Panc1 (cell line): ENCODE results near the gene PIPOX. TPM values are rescaled to one million over a fixed set of nuclear protein-coding genes. Genes with fewer than 3 reads are reported as not detected.

ENCODE experiments used
- ATAC-seq: fragments of 200-7000 bp; cut with Tn5 transposase; 2 replicates; pipeline ENCODE4 v1.9.1; 2020; ENCODE audit warnings: mild to moderate bottlenecking, moderate library complexity
- BruUV-seq: library from RNA; stranded (reverse); fragments of 400-500 nt; replicated peaks from 2 replicates; lab custom pipeline; 2021; lab: Mats Ljungman, UMichigan
- CTCF ChIA-PET: fragments of 300-600 bp; sonication (Branson Sonifier 250); formaldehyde crosslinking; loops from one replicate; lab custom pipeline; 2022; ENCODE audit warnings: antibody characterized with exemption; lab: Charles Lee
- POLR2A ChIA-PET: fragments of 300-600 bp; sonication (Branson Sonifier 250); formaldehyde crosslinking; loops from one replicate; lab custom pipeline; 2022; ENCODE audit warnings: antibody characterized with exemption; lab: Charles Lee
- DNase-seq: peaks from one replicate; pipeline ENCODE4 v3.0.0-alpha.2; 2010; ENCODE audit warnings: low read depth, low spot score
- H3K27ac ChIP-seq: 2 replicates; pipeline ENCODE4 v1.5.1; 2011; ENCODE audit warnings: mild to moderate bottlenecking, low read length, inconsistent platforms
- H3K27me3 ChIP-seq: fragments of 200-500 bp; sonication (Bioruptor generic); 2 replicates; pipeline ENCODE4 v1.6.0; 2014; ENCODE audit warnings: low read length, inconsistent platforms; ENCODE audit not compliant: control insufficient read depth, insufficient read depth
- H3K36me3 ChIP-seq: fragments of 200-500 bp; sonication (Bioruptor generic); 2 replicates; pipeline ENCODE4 v1.5.1; 2014; ENCODE audit warnings: inconsistent platforms, mild to moderate bottlenecking, low read length, moderate library complexity; ENCODE audit not compliant: control insufficient read depth, insufficient read depth
- H3K4me1 ChIP-seq: 2 replicates; pipeline ENCODE4 v1.5.1; 2011; ENCODE audit warnings: inconsistent platforms, mild to moderate bottlenecking, low read length, moderate library complexity; ENCODE audit not compliant: control insufficient read depth, insufficient read depth
- H3K4me3 ChIP-seq, 2 experiments: 2 replicates each; pipeline ENCODE4 v1.5.1; 2011 to 2012; ENCODE audit warnings: low read depth in 2 of 2, low read length in 2 of 2, mild to moderate bottlenecking in 2 of 2, inconsistent platforms in 1 of 2, moderate library complexity in 1 of 2
- H3K9me3 ChIP-seq: fragments of 200-500 bp; sonication (Bioruptor generic); 2 replicates; pipeline ENCODE4 v1.5.1; 2014; ENCODE audit warnings: low read depth, mild to moderate bottlenecking, inconsistent platforms, low read length, moderate library complexity; ENCODE audit not compliant: control insufficient read depth, insufficient read depth
- POLR2AphosphoS5 ChIP-seq: IDR thresholded peaks from 2 replicates; pipeline ENCODE4 v1.6.1; 2012; ENCODE audit warnings: mild to moderate bottlenecking, low read depth, low read length, moderate library complexity
- SIN3A ChIP-seq: IDR thresholded peaks from 2 replicates; pipeline ENCODE4 v1.6.1; 2012; ENCODE audit warnings: low read depth, mild to moderate bottlenecking, low read length, moderate library complexity, borderline replicate concordance; ENCODE audit not compliant: insufficient read depth
- TCF7L2 ChIP-seq: IDR thresholded peaks from 2 replicates; pipeline ENCODE4 v1.6.1; 2011; ENCODE audit warnings: mild to moderate bottlenecking, low read depth, low read length, inconsistent platforms
- in situ Hi-C: cut with HindIII; loops from 2 replicates; pipeline ENCODE4 v1.10.0; 2016; ENCODE audit warnings: low sequenced_read_pairs, low pct_unique_long_range_greater_than_20kb
- intact Hi-C: fragments of 100-400 bp; cut with micrococcal nuclease; formaldehyde crosslinking; loops from one replicate; pipeline ENCODE4 v1.10.0; 2022; ENCODE audit not compliant: unreplicated experiment
- total RNA-seq: library from RNA; stranded (reverse); gene quantifications from one replicate; pipeline ENCODE4 v1.2.1, GENCODE V29; 2021; ENCODE audit not compliant: unreplicated experiment
- TF ChIP-seq, protein P1 (sequence below): fragments of 450-650 bp; IDR thresholded peaks from 2 replicates; pipeline ENCODE4 v1.5.1; 2017; ENCODE audit warnings: mild to moderate bottlenecking
- TF ChIP-seq, protein P2 (sequence below), 2 experiments: IDR thresholded peaks; 2 replicates each; pipeline ENCODE4 v1.6.1; 2011 to 2012; ENCODE audit warnings: low read depth in 2 of 2, control low read depth in 1 of 2, low read length in 1 of 2, mild to moderate bottlenecking in 1 of 2, moderate library complexity in 1 of 2; ENCODE audit not compliant: insufficient read depth in 1 of 2

PIPOX gene
- total RNA-seq, 1 experiment from 2014 or later = 2.4 TPM

DNA sequence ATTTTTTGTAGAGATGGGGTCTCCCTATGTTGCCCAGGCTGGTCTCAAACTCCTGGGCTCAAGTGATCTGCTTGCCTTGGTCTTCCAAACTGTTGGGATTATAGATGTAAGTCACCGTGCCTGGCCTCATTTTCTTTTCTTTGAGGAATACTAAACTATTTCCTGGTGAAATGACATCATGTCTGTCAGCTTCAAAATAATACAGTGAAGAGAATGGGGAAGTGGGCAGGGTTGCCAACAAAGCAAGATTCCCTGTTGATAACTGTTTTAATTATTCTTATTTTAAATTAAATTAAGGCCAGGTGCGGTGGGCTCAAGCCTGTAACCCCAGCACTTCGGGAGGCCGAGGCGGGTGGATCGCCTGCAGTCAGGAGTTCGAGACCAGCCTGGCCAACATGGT, 21.1 kb downstream of the PIPOX start:
- Histone ChIP-seq H3K4me1 (no peaks in the 10 kb centered on the region), H3K4me3 (no peak overlapping the region), H3K9me3 (no peaks in the 10 kb centered on the region), H3K36me3 (no peaks in the 10 kb centered on the region), H3K27ac (no peak overlapping the region), H3K27me3 (no peaks in the 10 kb centered on the region)
- in situ Hi-C loops = no loop called here
- BruUV-seq = no TSS peak
- ATAC-seq (no peak), DNase-seq (no peak)
- CTCF ChIA-PET = interaction anchor here (0.8 kb wide), 1 partner anchor 98 kb away, joined by 3 read pairs; no protein-coding TSS in a partner anchor
- POLR2A ChIA-PET = interaction anchor here (0.6 kb wide), 1 partner anchor 1330 kb away, joined by 8 read pairs; no protein-coding TSS in a partner anchor
- intact Hi-C loops = no loop called here
- TF ChIP-seq SIN3A = no peak
- TF ChIP-seq, protein P1, sequence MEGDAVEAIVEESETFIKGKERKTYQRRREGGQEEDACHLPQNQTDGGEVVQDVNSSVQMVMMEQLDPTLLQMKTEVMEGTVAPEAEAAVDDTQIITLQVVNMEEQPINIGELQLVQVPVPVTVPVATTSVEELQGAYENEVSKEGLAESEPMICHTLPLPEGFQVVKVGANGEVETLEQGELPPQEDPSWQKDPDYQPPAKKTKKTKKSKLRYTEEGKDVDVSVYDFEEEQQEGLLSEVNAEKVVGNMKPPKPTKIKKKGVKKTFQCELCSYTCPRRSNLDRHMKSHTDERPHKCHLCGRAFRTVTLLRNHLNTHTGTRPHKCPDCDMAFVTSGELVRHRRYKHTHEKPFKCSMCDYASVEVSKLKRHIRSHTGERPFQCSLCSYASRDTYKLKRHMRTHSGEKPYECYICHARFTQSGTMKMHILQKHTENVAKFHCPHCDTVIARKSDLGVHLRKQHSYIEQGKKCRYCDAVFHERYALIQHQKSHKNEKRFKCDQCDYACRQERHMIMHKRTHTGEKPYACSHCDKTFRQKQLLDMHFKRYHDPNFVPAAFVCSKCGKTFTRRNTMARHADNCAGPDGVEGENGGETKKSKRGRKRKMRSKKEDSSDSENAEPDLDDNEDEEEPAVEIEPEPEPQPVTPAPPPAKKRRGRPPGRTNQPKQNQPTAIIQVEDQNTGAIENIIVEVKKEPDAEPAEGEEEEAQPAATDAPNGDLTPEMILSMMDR = no peak
- TF ChIP-seq, protein P2, sequence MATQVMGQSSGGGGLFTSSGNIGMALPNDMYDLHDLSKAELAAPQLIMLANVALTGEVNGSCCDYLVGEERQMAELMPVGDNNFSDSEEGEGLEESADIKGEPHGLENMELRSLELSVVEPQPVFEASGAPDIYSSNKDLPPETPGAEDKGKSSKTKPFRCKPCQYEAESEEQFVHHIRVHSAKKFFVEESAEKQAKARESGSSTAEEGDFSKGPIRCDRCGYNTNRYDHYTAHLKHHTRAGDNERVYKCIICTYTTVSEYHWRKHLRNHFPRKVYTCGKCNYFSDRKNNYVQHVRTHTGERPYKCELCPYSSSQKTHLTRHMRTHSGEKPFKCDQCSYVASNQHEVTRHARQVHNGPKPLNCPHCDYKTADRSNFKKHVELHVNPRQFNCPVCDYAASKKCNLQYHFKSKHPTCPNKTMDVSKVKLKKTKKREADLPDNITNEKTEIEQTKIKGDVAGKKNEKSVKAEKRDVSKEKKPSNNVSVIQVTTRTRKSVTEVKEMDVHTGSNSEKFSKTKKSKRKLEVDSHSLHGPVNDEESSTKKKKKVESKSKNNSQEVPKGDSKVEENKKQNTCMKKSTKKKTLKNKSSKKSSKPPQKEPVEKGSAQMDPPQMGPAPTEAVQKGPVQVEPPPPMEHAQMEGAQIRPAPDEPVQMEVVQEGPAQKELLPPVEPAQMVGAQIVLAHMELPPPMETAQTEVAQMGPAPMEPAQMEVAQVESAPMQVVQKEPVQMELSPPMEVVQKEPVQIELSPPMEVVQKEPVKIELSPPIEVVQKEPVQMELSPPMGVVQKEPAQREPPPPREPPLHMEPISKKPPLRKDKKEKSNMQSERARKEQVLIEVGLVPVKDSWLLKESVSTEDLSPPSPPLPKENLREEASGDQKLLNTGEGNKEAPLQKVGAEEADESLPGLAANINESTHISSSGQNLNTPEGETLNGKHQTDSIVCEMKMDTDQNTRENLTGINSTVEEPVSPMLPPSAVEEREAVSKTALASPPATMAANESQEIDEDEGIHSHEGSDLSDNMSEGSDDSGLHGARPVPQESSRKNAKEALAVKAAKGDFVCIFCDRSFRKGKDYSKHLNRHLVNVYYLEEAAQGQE (IDR thresholded peaks at IDR 0.05; ENCODE audit: insufficient read depth in 1 of 2, low read depth in 2 of 2, low read length in 1 of 2) = no peak
- TF ChIP-seq POLR2AphosphoS5 = no peak
- no peak for TF ChIP-seq TCF7L2

DNA sequence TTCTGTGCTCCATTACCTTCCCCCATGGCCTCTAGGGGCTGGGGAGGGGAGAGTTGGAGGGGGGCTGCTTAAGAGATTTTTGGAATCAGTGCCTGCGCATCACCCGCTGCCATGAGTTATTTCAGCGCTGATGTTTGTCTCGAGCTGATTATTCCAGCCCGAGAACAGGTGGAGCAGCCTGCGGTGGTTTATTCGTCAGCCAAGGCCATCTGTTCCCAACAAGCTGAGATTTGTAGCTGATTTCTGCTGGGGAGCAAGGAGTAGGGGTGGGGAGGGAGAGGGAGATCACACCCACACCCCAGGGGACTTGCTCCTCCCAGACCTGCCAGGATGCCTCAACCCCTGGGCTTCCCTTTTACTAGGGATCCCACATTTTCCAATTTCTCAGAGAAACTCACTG, 23.1 kb downstream of the PIPOX start:
- TF ChIP-seq TCF7L2 (no peak), POLR2AphosphoS5 (no peak), SIN3A (no peak)
- TF ChIP-seq, protein P1 = no peak
- TF ChIP-seq, protein P2 (IDR thresholded peaks at IDR 0.05; ENCODE audit: insufficient read depth in 1 of 2, low read depth in 2 of 2, low read length in 1 of 2) = no peak
- in situ Hi-C loops (no loop called here), intact Hi-C loops (no loop called here)
- no TSS peak for BruUV-seq
- CTCF ChIA-PET = no interaction called here
- DNase-seq = no peak
- Histone ChIP-seq H3K9me3 (no peaks in the 10 kb centered on the region), H3K4me3 (no peak overlapping the region), H3K27ac (no peak overlapping the region), H3K36me3 (no peaks in the 10 kb centered on the region), H3K27me3 (no peaks in the 10 kb centered on the region), H3K4me1 (no peaks in the 10 kb centered on the region)
- POLR2A ChIA-PET = no interaction called here
- no peak for ATAC-seq
